Activated naive CD4-positive, alpha-beta T cell treated with anti-CD3 and anti-CD28 coated beads for 36 hours (primary cell): ENCODE data around the gene THSD4. TPM values are rescaled to one million over a fixed set of nuclear protein-coding genes. Genes with fewer than 3 reads are reported as not detected.

Source experiments
- CTCF ChIA-PET: fragments of 350-600 bp; sonication (Branson Sonifier 250); formaldehyde crosslinking; loops from one replicate; lab custom pipeline; 2021; ENCODE audit warnings: antibody characterized with exemption; lab: Charles Lee
- DNase-seq: peaks from one replicate; pipeline ENCODE4 v3.0.0-alpha.2; 2020
- H3K27ac Mint-ChIP-seq: one replicate; pipeline ENCODE4 v1.8.0; 2021; ENCODE audit warnings: mild to moderate bottlenecking, mixed read lengths
- H3K27me3 Mint-ChIP-seq: one replicate; pipeline ENCODE4 v1.8.0; 2021; ENCODE audit warnings: low read depth, mixed read lengths
- H3K36me3 Mint-ChIP-seq: one replicate; pipeline ENCODE4 v1.8.0; 2021; ENCODE audit warnings: low read depth, mixed read lengths
- H3K4me1 Mint-ChIP-seq: one replicate; pipeline ENCODE4 v1.8.0; 2021; ENCODE audit warnings: low read depth, mixed read lengths
- H3K4me3 Mint-ChIP-seq: one replicate; pipeline ENCODE4 v1.8.0; 2021; ENCODE audit warnings: mild to moderate bottlenecking, moderate library complexity, mixed read lengths
- H3K9me3 Mint-ChIP-seq: one replicate; pipeline ENCODE4 v1.8.0; 2021; ENCODE audit warnings: mixed read lengths
- intact Hi-C: fragments of 100-400 bp; cut with micrococcal nuclease; formaldehyde crosslinking; loops from one replicate; pipeline ENCODE4 v1.15.1; 2023
- total RNA-seq, 2 experiments: library from RNA; stranded (reverse); gene quantifications; one replicate each; pipeline ENCODE4 v1.2.3, GENCODE V29; 2021

THSD4 gene
- total RNA-seq, 2 experiments from 2014 or later, result not detected

DNA sequence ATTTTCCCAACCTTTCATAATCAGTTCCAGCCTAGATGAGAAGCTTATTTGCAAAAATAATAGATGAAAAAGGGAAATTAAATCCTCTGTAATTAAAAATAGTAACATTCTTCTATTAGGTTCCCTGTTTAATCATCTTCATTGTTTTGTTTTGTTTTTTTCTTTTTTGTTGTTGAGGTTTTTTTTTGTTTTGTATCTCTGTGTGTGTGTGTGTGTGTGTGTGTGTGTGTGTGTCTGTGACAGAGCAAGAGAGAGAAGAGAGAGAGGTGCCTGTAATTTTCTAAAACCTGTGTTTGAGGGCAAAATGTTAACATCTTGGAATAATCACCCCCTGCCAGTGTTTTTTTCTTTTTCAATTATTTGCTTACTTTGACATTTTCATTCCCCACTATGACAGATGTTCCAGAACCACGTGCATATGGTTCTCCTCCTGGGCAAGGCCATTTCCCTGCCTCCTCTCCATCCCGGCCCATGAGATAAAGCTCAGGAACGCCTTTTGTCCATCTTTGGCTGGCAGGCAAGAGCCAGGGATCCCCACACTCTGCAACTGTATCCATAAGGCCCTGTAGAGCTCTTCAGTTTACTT, 573.3 kb downstream of the THSD4 start:
- intact Hi-C loops, result no loop called here
- no peak overlapping the region for H3K27ac Mint-ChIP-seq
- peaks cover 3% of the 10 kb centered on the region for H3K4me1 Mint-ChIP-seq
- DNase-seq, result no peak
- H3K27me3 Mint-ChIP-seq, result peaks cover 38% of the 10 kb centered on the region
- no peaks in the 10 kb centered on the region for H3K36me3 Mint-ChIP-seq
- H3K9me3 Mint-ChIP-seq, result peaks cover 5% of the 10 kb centered on the region
- CTCF ChIA-PET, result interaction anchor here (0.7 kb wide), 1 partner anchor 55 kb away, joined by 3 read pairs; no protein-coding TSS in a partner anchor
- H3K4me3 Mint-ChIP-seq, result no peak overlapping the region

DNA sequence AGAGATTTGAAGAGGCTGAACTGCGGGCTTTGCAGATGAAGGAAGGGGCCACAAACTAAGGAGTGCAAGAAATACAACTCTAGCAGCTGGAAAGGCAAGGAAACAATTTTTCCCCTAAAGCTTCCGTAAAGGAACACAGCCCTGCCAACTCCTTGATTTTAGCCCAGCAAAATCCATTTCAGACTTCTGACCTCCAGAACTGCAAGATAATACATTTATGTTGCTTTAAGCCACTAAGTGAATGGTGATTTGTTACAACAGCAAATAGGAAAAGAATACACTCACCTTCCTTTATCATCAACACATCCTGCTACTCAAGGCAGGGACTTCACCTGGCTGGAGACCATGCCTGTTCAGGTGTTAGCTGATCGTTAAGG, 575.8 kb downstream of the THSD4 start:
- H3K9me3 Mint-ChIP-seq, result peaks cover 5% of the 10 kb centered on the region

DNA sequence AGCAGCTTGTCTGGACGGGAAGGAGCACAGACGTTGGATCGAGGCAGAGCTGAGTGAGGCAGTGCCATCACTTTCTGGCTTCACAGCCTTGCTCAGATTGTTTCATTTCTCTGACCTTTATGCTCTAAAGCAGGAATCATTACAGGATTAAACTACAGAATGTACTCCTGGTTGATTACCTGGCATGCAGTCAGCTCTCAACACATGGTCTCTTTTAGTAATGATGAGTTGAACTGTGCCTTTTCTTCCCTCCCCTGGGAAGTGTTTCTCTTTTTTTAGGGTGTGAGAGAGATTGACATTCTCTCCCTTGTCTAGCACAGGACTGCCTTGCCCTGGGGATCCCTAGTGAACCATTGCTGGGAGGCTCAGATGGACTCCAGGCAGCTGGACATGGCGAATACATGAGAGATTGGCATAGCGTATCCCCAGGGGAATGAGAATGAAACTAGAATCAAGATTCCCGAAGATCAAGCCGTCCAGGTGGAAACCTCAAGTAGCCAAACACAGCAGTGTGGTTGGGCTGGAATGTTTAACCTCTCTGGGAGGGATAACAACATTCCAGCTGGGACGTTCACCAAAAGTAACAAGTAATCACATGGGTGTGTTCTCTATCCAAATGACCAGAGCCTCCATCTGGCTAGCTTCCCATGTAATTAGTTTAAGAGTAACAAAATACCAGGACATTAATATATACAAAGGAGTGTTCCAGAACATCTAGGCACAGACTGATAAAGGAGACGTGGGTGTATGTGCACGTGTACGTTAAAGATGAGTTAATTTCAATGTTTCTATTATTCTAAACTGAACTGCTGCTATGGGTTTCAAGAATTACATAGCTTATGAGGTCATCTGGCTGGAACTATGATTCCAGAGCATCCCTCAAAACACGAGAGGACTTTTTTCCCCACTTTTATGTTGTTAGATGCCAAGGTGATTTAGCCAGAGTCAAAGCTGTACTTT, 576.5 kb downstream of the THSD4 start:
- CTCF ChIA-PET, result interaction anchor here (0.8 kb wide), 1 partner anchor 1181 kb away, joined by 3 read pairs; no protein-coding TSS in a partner anchor
- Mint-ChIP-seq H3K4me1 (no peaks in the 10 kb centered on the region), H3K9me3 (peaks cover 5% of the 10 kb centered on the region), H3K27me3 (peaks cover 46% of the 10 kb centered on the region), H3K4me3 (no peak overlapping the region), H3K27ac (no peak overlapping the region), H3K36me3 (no peaks in the 10 kb centered on the region)
- DNase-seq, result no peak
- intact Hi-C loops, result no loop called here

More for the DNA sequence above, 575.8 kb downstream of the THSD4 start:
- DNase-seq, result no peak
- Mint-ChIP-seq H3K4me1 (no peaks in the 10 kb centered on the region), H3K27me3 (peaks cover 44% of the 10 kb centered on the region), H3K4me3 (no peak overlapping the region), H3K36me3 (no peaks in the 10 kb centered on the region), H3K27ac (no peak overlapping the region)
- CTCF ChIA-PET, result interaction anchor here (0.8 kb wide), 1 partner anchor 1181 kb away, joined by 3 read pairs; no protein-coding TSS in a partner anchor
- intact Hi-C loops, result no loop called here

DNA sequence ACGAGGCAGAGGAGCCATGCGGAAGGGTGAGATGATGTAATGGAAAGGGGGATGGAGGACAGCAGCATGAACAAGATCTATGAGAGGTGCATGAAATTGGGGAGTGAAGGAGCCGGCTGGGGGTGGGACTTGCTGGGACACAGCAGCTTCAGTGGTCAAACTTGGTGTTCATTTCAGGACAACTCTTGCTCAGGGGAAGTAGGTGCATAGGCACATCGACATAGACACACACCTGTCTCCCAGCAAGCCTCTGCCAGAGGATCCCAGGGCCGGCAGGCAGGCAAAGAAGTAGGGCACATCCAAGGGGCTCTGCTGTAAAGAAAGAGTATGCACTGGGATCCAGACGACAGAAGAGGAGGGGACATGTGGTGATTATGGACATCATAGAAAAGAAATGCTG, 582.0 kb downstream of the THSD4 start:
- DNase-seq, result no peak
- Mint-ChIP-seq H3K36me3 (no peaks in the 10 kb centered on the region), H3K4me3 (no peak overlapping the region), H3K27me3 (peaks cover 34% of the 10 kb centered on the region), H3K27ac (no peak overlapping the region), H3K9me3 (no peaks in the 10 kb centered on the region), H3K4me1 (no peaks in the 10 kb centered on the region)
- intact Hi-C loops, result no loop called here
- CTCF ChIA-PET, result no interaction called here

DNA sequence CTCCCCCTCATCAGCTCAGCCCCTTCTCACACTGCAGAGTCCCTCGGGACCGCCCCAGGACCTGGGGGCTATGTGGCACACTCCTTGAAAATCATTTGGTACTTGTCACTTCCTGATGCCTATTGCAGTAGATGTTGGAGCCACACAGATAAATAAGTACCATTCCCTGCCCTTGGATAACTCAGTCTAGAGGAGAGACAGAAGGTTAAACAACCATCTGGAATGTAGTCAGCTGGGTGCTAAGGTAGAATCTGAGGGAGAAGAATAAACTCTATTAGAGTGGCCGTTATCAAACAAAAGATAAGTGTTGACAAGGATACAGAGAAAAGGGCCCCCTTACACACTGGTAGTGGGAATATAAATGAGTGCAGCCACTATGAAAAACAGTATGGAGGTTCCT, 582.8 kb downstream of the THSD4 start:
- Mint-ChIP-seq H3K27me3 (peaks cover 27% of the 10 kb centered on the region), H3K4me3 (no peak overlapping the region), H3K27ac (no peak overlapping the region), H3K9me3 (no peaks in the 10 kb centered on the region), H3K36me3 (no peaks in the 10 kb centered on the region), H3K4me1 (no peaks in the 10 kb centered on the region)
- CTCF ChIA-PET, result no interaction called here
- intact Hi-C loops, result no loop called here
- DNase-seq, result no peak

DNA sequence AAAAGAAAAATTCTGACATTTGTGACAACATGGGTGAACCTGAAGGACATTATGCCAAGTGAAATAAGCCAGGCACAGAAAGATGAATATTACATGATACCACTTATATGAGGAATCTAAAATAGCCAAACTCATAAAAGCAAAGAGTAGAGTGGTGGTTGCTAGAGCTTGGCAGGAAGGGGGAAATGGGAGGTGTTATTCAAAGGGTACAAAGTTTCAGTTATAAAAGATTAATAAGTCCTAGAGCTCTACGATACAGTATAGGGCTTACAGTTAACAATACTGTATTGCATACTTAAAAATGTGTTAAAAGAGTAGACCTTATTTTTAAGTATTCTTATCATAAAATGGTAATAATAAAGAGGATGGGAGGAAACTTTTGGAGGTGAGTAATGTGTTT, 583.5 kb downstream of the THSD4 start:
- no peaks in the 10 kb centered on the region for H3K4me1 Mint-ChIP-seq
- CTCF ChIA-PET, result no interaction called here
- no peaks in the 10 kb centered on the region for H3K9me3 Mint-ChIP-seq
- intact Hi-C loops, result no loop called here
- no peak overlapping the region for H3K4me3 Mint-ChIP-seq
- no peak for DNase-seq
- no peak overlapping the region for H3K27ac Mint-ChIP-seq
- peaks cover 26% of the 10 kb centered on the region for H3K27me3 Mint-ChIP-seq
- H3K36me3 Mint-ChIP-seq, result no peaks in the 10 kb centered on the region

DNA sequence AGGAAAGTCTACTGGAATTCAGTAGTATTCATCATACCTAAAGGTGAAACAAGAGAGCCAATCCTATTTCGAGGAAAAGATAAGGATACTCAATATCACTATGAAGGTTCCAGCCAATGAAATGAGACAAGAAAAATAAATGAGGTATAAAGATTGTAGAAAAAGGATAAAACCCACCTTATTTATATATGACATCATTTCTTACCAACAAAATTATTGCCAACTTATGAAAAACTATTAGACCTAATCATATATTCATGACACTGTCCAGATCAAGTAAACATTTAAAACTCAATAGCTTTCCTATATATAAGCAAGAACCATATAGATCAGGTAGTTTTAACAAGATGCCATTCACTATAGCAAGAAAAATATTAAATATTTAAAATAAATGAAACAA, 584.7 kb downstream of the THSD4 start:
- H3K27me3 Mint-ChIP-seq, result peaks cover 23% of the 10 kb centered on the region
- no peaks in the 10 kb centered on the region for H3K36me3 Mint-ChIP-seq
- CTCF ChIA-PET, result no interaction called here

DNA sequence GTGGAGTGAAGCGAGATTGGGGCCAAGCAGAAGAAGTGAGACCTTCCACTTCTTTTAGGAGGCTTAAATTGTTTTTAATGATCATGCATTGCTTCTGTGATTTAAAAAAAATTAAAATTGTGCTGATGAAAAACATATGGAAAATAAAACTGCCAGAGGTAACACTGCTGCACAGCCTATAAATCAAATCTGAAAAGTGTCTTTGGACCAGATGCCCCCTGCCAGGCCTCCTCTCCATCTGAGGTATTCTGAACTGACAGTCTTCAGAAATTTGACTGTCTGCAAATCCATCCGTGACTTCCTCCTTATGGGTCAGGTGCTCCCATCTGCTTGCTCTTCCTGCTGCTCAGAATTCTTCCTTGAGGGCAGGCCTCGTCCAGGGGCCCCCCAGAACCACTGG, 586.5 kb downstream of the THSD4 start:
- H3K27ac Mint-ChIP-seq, result no peak overlapping the region
- DNase-seq, result no peak
- no peak overlapping the region for H3K4me3 Mint-ChIP-seq
- CTCF ChIA-PET, result interaction anchor here (0.8 kb wide), 1 partner anchor 78 kb away, joined by 3 read pairs; no protein-coding TSS in a partner anchor
- H3K4me1 Mint-ChIP-seq, result no peaks in the 10 kb centered on the region
- no peaks in the 10 kb centered on the region for H3K36me3 Mint-ChIP-seq
- peaks cover 19% of the 10 kb centered on the region for H3K27me3 Mint-ChIP-seq
- intact Hi-C loops, result no loop called here
- H3K9me3 Mint-ChIP-seq, result no peaks in the 10 kb centered on the region

More for the DNA sequence above, 584.7 kb downstream of the THSD4 start:
- no peak for DNase-seq
- Mint-ChIP-seq H3K4me3 (no peak overlapping the region), H3K4me1 (no peaks in the 10 kb centered on the region), H3K27ac (no peak overlapping the region), H3K9me3 (no peaks in the 10 kb centered on the region)
- intact Hi-C loops, result no loop called here

DNA sequence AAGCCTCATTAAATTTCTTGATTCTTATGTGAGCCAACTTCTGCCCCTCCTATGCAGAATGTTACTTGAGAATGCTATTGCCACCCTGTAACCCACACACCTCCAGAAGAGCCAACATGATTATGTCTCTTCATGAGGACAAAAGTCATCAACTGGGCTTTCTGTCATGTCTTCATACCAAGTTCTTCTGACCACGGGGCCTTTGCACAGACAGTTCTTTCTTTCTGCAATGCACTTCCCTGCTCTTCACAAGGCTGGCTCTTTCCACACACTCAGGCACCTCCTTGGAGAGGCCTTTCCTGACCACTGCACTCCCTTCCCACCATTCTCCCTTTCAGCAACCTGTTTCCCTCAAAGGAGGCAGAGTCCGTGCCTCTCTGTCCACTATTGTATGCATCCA, 587.2 kb downstream of the THSD4 start:
- H3K36me3 Mint-ChIP-seq, result no peaks in the 10 kb centered on the region
- intact Hi-C loops, result no loop called here

DNA sequence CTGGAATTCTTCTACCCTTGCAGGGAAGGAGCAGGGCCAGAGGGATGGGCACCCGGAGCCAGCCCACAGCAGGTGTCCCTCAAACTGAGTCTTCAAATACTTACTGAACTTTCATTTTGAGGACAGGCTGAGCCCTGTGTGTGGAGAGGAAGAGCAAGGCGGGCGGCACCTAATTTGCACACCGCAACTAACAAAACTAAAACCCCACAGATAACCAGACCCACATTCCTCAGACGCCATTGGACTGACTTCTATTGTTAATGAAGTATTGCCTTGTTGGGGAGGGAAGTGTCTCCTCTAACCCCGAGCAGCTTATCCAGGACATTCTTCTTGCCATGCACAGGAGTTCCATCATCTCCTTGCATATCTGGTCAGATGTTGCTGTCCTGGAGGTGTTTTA, 589.9 kb downstream of the THSD4 start:
- H3K9me3 Mint-ChIP-seq, result no peaks in the 10 kb centered on the region
- no peaks in the 10 kb centered on the region for H3K36me3 Mint-ChIP-seq
- H3K27ac Mint-ChIP-seq, result no peak overlapping the region

More for the DNA sequence above, 587.2 kb downstream of the THSD4 start:
- no peaks in the 10 kb centered on the region for H3K9me3 Mint-ChIP-seq
- no peak for DNase-seq
- no peaks in the 10 kb centered on the region for H3K4me1 Mint-ChIP-seq
- H3K4me3 Mint-ChIP-seq, result no peak overlapping the region
- CTCF ChIA-PET, result no interaction called here
- peaks cover 14% of the 10 kb centered on the region for H3K27me3 Mint-ChIP-seq
- H3K27ac Mint-ChIP-seq, result no peak overlapping the region

DNA sequence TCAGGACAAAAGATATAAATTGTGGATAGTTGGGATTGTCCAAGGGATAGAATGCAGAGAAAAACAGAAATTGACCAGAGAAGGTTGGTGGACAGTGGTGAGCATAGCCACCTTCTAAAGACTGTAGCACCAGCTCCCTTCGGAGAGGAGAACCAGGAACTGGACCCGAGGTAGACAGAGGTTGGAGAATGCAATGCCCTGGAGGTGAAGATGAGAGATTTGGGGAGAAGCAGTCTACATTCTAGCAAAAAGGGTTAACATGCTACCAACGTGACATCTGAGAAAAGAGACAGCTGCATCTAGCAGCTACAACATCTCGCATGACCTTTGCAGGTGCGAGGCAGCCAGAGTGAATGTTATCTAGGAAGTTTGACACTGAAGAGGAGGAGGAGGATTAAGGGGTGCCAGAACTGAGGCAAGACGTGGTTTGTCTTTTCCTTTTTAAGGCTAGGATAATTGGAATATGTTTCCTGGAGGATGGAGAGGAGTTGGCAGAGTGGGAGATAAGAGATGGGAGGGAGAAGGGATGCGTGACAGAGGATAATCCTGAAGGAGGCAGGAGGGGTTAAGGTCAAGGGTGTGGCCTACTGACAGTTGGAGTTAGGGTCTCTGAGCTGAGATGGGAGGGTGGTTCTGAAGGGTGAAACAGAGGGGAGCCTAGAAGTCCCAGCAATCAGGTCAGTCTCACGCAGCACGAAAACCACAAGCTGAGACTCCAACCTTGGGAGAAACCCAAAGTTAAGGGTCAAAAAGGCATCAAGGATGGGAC, 591.4 kb downstream of the THSD4 start:
- peaks cover 13% of the 10 kb centered on the region for H3K27me3 Mint-ChIP-seq
- H3K4me1 Mint-ChIP-seq, result no peaks in the 10 kb centered on the region
- DNase-seq, result no peak
- no peak overlapping the region for H3K27ac Mint-ChIP-seq
- intact Hi-C loops, result no loop called here
- no peaks in the 10 kb centered on the region for H3K9me3 Mint-ChIP-seq
- H3K36me3 Mint-ChIP-seq, result no peaks in the 10 kb centered on the region
- no peak overlapping the region for H3K4me3 Mint-ChIP-seq
- CTCF ChIA-PET, result no interaction called here

More for the DNA sequence above, 589.9 kb downstream of the THSD4 start:
- H3K4me3 Mint-ChIP-seq, result no peak overlapping the region
- no peaks in the 10 kb centered on the region for H3K4me1 Mint-ChIP-seq
- peaks cover 13% of the 10 kb centered on the region for H3K27me3 Mint-ChIP-seq
- no peak for DNase-seq
- CTCF ChIA-PET, result no interaction called here
- intact Hi-C loops, result no loop called here
